NCI-H1105 treated with DMSO at 0.1 percent for 48 hours (cell line): Measurements from ENCODE around the gene SLC8A1.

Experiments
- DNase-seq: peaks from one replicate; lab custom pipeline; 2025; lab: John Stamatoyannopoulos, UW

Gene SLC8A1

GRCh38 chr2:40457837-40458236 lies 5.9 kb upstream of the SLC8A1 start:
- DNase-seq = no peak

GRCh38 chr2:40457366-40457765 lies 5.5 kb upstream of the SLC8A1 start:
- no peak for DNase-seq

GRCh38 chr2:40456926-40457325 lies 5.0 kb upstream of the SLC8A1 start:
- no peak for DNase-seq

- no peak for DNase-seq
Measured at GRCh38 chr2:40455661-40456060, 3.8 kb upstream of the SLC8A1 start.

GRCh38 chr2:40454321-40454720 lies 2.4 kb upstream of the SLC8A1 start:
- no peak for DNase-seq

- DNase-seq = no peak
Measured at GRCh38 chr2:40452786-40453185, 896 bp upstream of the SLC8A1 start.

- DNase-seq = peak; percentile 63
Measured at GRCh38 chr2:40450796-40451430, 977 bp downstream of the SLC8A1 start.

GRCh38 chr2:40450066-40450795 lies 1.7 kb downstream of the SLC8A1 start:
- peak; percentile 28 for DNase-seq

GRCh38 chr2:40448476-40449079 lies 3.3 kb downstream of the SLC8A1 start:
- DNase-seq = peak; percentile 57

- DNase-seq = no peak
Measured at GRCh38 chr2:40445467-40445866, 6.4 kb downstream of the SLC8A1 start.

GRCh38 chr2:40440835-40441234 lies 11.1 kb downstream of the SLC8A1 start:
- DNase-seq = no peak

- DNase-seq = no peak
Measured at GRCh38 chr2:40439473-40439872, 12.4 kb downstream of the SLC8A1 start.

GRCh38 chr2:40436093-40436475 lies 15.8 kb downstream of the SLC8A1 start:
- DNase-seq = no peak

- DNase-seq = no peak
Measured at GRCh38 chr2:40435426-40436092, 16.3 kb downstream of the SLC8A1 start.

GRCh38 chr2:40434731-40435271 lies 17.1 kb downstream of the SLC8A1 start:
- DNase-seq = no peak

GRCh38 chr2:40433736-40434135 lies 18.2 kb downstream of the SLC8A1 start:
- DNase-seq = no peak

GRCh38 chr2:40432921-40433483 lies 18.9 kb downstream of the SLC8A1 start:
- no peak for DNase-seq

GRCh38 chr2:40431600-40431955 lies 20.3 kb downstream of the SLC8A1 start:
- no peak for DNase-seq

GRCh38 chr2:40430776-40431599 lies 20.9 kb downstream of the SLC8A1 start:
- no peak for DNase-seq

- no peak for DNase-seq
Measured at GRCh38 chr2:40428439-40428838, 23.5 kb downstream of the SLC8A1 start.

- DNase-seq = no peak
Measured at GRCh38 chr2:40421631-40422297, 30.1 kb downstream of the SLC8A1 start.
